GM19035 (cell line): ENCODE results near the gene KIF4A.
"Not testable (repeated sequence)": the region's sequence is repeated elsewhere in the genome, so short reads cannot be mapped to it uniquely, and the experiment has no call there.

Source experiments
- ATAC-seq: cut with Tn5 transposase; IDR thresholded peaks from one replicate; pipeline ENCODE4 v1.9.1; 2021; ENCODE audit not compliant: unreplicated experiment

Gene KIF4A

GRCh38 chrX:70289793-70290770, at the start of gene KIF4A, which contains the start of gene PDZD11:
TSS of gene KIF4A (plus strand) at chrX:70290104. CDS start at chrX:70290459, 355 bp downstream.
TSS of gene PDZD11 (minus strand) at chrX:70289927. CDS start at chrX:70289341, 586 bp downstream.
- peak; percentile 94 for ATAC-seq

- ATAC-seq = no peak
Measured at GRCh38 chrX:70240751-70241150, 49.2 kb upstream of the KIF4A start.

DNA sequence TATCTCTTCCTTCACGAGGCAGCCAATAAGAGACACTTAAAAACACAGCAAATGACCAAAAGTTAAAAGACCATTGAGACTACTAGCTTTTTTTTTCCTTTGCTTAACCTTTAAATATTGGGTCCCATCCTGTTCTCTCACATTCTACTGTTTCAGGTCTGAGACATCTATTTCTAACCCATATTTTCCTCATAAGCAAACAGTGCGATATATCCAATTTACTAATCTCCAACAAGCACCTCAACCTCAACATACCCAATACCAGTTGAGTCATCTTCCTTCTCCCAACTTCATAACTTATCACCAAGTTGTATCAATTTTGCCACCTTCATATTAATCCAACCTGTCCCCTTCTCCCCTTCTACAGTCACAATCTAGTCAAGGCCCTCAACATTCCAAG, 48.4 kb upstream of the KIF4A start:
- no peak for ATAC-seq

DNA sequence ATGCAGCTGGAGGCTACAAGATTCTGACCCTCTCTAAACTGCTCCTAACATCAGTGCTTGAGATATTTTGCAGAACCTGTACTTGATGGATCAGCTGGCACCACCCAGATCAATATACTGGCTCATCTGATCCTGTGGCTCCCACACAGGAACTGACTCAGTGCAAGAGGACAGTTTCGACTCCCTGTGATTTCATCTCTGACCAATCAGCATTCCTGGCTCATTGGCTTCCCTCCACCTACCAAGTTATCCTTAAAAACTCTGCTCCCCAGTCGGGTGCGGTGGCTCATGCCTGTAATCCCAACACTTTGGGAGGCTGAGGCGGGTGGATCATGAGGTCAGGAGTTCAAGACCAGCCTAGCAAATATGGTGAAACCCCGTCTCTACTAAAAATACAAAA, 46.3 kb upstream of the KIF4A start:
- not testable (repeated sequence) for ATAC-seq

GRCh38 chrX:70244881-70245280, 45.0 kb upstream of the KIF4A start:
- ATAC-seq = no peak

- ATAC-seq = no peak
Measured at GRCh38 chrX:70247252-70247651, 42.7 kb upstream of the KIF4A start.

- no peak for ATAC-seq
Measured at GRCh38 chrX:70252491-70252890, 37.4 kb upstream of the KIF4A start.

- no peak for ATAC-seq
Measured at GRCh38 chrX:70253377-70254062, 36.4 kb upstream of the KIF4A start.

DNA sequence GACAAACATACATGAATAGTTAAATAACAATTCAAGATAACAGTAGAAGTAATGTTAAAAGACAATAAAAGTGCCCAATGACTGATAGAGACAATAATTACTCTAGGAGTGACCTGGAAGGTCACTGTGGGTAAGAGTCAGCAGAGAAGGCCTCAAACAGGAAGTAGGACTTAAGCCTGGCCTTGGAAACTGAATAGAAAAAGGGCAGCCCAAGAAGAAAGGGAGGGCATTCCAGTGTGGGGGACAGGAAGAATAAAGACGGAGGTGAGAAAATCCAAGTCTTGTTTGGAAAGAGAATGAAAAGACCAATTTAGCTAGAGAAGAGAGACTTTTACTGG, 35.9 kb upstream of the KIF4A start:
- no peak for ATAC-seq

DNA sequence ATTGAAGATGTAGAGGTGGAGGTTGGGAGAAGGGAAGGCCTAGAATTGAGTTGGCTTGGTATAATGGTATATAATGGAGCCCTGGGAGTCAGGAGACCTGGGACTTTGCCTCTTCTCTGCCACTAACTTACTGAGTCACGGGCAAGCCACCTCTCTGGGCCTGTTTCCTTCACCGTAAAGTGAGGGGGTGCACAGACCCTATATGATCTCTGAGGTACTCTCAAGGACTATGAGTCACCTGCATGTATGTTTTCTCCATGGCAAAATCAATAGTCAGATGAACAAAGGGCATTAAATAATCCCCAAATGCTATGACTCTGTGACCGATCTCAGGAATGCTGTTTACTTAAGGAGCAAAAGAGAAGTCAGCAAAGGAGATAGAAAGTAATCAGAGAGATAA, 35.0 kb upstream of the KIF4A start:
- ATAC-seq = no peak

GRCh38 chrX:70255452-70255851, 34.5 kb upstream of the KIF4A start:
- no peak for ATAC-seq

DNA sequence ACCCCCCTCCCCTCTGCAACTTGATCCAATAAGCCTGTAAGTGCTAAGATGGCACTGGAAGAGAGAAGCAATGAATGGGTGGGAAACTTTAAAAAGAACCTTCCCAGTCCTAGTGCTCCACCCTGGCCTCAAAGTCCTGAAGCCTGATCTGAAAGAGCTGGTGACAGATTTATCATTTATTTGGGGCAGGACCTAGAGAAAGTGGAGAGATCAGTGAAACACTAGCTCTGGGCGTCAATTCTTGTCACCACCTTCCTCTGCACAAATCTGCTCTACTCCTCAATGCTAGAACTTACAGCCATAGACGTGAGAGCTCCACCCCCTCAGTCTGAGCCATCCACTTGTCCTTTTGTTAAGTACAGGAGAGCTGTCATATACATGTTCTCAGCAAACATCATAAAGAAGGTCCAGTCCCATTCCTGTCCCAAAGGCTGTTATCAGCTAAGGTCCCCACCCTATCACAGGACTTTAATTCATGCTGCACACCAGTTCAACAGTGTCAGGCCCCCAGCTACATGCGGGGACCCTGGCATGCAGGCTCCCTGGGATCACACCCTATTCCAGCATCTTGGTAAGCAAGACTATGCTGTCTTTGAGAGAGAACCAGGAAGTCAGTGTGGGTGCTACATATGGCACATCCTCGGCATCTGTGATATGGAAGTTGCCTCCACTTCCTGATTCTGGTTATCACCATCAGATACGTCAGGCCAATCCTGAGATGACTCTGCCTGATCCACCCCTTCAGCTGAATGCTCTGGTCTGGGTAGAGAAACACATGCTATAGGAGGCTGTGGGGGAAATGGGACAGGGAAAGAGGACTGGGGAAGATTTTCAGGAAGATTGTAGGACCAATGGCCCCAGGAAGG, 32.2 kb upstream of the KIF4A start:
- ATAC-seq = no peak

DNA sequence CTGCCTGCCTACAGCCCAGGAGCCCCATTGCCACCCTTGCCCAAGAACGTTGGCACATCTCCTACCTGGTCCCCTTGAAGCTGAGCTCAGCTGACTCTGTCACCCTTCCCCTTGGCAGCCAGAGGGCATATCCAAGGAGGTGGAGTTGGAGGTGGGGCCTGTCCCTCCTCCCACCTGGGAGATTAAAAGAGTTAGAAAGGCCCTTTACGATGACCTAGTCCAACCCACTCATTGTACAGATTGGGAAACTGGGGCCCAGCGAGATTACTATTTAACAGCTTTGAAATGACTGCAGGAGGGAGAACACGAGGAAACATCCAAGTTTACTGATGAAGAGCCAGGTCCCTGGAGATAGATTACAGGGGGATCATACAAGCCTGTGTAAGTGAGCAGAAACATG, 29.8 kb upstream of the KIF4A start, which contains the start of gene P2RY4:
Gene P2RY4, minus strand, starts transcription at position 101 of the 400 bp plus-strand sequence. CDS start 580 bp downstream, outside the sequence.
- no peak for ATAC-seq

GRCh38 chrX:70262952-70263567, 26.8 kb upstream of the KIF4A start:
- ATAC-seq = no peak

- ATAC-seq = no peak
Measured at GRCh38 chrX:70264784-70265183, 25.1 kb upstream of the KIF4A start.

GRCh38 chrX:70268034-70268433, 21.9 kb upstream of the KIF4A start, which contains the start of gene ARR3:
TSS of gene ARR3 (plus strand) at chrX:70268334. CDS start at chrX:70269386, 1,052 bp downstream.
- no peak for ATAC-seq

GRCh38 chrX:70274029-70274428, 15.9 kb upstream of the KIF4A start:
- not testable (repeated sequence) for ATAC-seq

DNA sequence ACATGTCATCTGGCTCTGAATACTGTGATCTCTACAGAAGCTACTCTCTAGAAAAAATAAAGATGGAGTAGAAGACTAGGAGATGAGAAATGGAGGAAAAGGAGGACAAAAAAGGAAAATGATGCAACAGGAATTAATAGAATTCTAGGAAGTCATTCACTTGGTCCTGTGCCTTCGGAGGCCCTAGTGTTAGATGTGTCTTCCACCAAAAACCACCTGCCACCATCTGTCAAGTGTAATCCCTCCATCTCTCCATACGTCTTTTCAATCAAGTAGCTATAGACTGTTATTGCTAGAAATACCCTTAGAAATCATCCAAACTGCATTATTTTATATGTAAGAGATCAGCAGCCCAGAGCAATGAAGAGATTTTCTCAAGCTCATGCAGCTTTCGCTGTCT, 10.8 kb upstream of the KIF4A start:
- no peak for ATAC-seq

DNA sequence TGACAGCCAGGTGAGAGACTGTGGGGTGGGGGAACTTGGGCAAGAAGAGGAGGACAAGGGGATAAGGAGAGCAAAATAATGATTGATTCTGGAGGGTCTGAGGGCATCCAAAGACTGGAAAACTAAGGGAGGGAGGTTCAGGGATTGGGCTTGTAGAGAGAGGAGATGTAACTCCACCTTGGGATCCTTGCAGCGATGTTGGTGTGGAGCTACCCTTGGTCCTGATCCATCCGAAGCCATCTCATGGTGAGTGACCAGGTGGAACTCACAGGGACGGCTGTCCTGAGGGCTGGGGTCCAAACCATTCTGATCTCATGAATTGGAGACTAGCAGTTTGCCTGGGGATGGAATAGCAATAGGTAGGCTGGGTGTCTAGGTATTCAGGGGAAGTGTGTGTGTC, 9.3 kb upstream of the KIF4A start:
- ATAC-seq = no peak

- no peak for ATAC-seq
Measured at GRCh38 chrX:70281951-70282350, 8.0 kb upstream of the KIF4A start, which contains the start of gene RAB41. TSS of gene RAB41 (plus strand) at chrX:70282172. CDS start at chrX:70282218, 46 bp downstream.
